ENCODE data around the gene DENND2D.
"Not testable (repeated sequence)": the region's sequence is repeated elsewhere in the genome, so short reads cannot be mapped to it uniquely, and the experiment has no call there.

The DENND2D gene

DNA sequence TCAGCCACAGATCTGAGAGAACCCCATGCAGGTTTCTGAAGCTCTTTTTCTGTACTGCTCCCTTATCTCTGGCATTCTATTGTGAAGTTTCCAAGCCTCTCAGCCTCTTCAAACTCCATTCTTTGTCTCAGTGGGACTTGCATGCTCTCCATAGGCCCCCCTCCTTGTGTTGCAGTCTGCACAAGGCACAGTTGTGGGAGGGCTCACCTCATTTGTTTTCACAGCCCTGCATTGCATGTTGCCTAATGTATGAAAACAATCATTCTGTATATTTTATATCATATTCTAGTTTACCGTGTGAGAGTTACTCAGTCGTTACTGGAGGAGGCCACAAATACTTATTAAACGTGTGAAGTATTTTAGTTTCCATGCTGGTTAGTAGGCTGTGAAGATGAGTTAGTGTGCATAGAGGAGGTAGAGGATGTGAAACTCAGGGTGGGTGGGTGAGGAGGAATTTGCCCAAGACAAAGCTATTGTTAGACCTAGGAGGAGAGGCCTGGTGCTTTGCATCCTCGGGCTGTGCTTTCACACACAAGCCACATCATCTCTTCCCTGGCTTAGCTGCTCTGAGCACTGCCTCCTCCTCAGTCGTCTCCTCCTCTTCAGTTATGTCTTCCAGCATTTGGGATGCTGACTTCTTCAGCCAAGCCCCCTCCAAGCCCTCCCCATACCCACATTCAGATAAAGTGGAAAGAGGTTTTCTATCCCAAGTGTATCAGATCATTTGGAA, 19.3 kb upstream of the DENND2D start (continued):
- no peak for TF ChIP-seq CSDC2 (CRISPR knock-in tag; IDR thresholded peaks at IDR 0.05)

DNA sequence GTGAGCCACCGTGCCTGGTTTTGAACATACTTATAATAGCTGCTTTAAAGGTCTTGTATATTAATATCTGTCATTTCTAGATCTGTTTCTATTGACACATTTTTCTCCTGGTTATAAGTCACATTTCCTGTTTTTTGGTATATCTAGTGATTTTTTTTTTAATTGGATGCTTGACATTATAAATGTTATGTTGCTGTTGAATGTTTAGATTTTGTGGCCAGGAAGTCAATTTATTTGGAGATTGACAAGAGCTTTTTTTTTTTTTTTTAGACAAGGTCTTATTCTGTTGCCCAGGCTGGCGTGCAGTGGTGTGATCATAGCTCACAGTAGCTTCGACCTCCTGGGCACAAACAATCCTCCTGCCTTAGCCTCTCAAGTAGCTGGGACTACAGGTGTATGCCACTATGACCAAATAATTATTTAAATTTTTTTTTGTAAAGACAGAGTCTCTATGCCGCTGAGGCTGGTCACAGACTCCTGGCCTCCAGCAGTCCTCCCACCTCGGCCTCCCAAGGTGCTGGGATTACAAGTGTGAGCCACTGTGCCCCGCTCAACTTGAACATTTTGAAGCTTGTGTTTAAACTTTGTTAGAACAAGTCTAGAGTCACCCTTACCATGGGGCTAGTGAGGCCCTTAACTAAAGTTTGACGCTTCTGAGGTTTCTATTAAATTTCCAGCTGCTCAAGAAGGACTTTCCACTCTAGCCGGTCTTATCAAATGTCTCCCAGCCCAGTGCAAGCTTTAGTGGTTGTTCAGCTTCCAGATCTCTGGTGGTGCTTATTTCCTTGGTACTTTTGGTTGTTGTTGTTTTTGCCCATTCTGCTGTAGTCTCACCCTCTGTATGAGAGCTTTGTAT, 18.5 kb upstream of the DENND2D start:
- TF ChIP-seq ZC3H10 (CRISPR knock-in tag; IDR thresholded peaks at IDR 0.05) = no peak
- no peak for ATAC-seq

DNA sequence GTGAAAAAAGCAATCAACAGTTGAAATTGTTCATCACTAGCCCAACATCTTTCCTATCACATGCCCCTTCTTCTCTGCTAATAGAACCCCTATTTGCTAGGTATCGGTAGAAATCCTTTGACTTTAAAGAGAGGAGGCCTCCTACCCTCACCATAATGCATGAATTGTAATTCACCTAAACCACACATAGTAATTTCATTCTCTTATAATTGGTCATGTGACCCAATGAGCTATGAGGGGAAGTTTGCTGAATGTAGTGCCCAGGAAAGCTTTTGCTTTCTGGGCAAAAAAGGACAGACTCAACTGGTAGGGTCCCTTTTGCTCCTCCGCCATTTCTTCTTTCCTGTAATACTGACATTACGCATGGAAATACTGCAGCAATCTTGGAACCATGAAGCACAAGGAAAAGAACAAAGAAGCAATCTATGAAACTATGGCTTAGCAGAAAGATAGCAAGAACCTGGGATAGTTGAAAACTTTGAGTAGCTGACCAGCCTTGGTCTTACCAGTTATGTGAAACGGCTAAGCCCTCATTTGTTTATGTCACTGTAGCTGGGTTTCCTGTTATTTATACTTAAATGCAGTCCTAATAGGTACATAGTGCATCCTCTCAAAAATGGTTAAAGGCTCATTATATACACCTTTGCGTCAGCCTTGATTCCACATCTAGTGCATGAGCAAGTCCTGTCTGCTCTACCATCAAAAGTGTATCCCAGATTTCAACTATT, 16.9 kb upstream of the DENND2D start:
- ATAC-seq = no peak
- TF ChIP-seq SNAI2 (CRISPR knock-in tag; IDR thresholded peaks at IDR 0.05) (no peak), ZC3H10 (CRISPR knock-in tag; IDR thresholded peaks at IDR 0.05) (no peak), ZNF8 (CRISPR knock-in tag; IDR thresholded peaks at IDR 0.05) (no peak), GLIS3 (CRISPR knock-in tag; IDR thresholded peaks at IDR 0.05) (no peak), BACH2 (CRISPR knock-in tag; IDR thresholded peaks at IDR 0.05; ENCODE audit: borderline replicate concordance) (no peak), TOX (CRISPR knock-in tag; IDR thresholded peaks at IDR 0.05; ENCODE audit: borderline replicate concordance) (no peak), ZNF70 (CRISPR knock-in tag; IDR thresholded peaks at IDR 0.05) (no peak), ZFP30 (CRISPR knock-in tag; IDR thresholded peaks at IDR 0.05) (no peak), PPARA (CRISPR knock-in tag; IDR thresholded peaks at IDR 0.05; ENCODE audit: borderline replicate concordance) (no peak), ZFP3 (CRISPR knock-in tag; IDR thresholded peaks at IDR 0.05) (no peak), RARB (CRISPR knock-in tag; IDR thresholded peaks at IDR 0.05) (no peak)
- TF ChIP-seq, protein P1, sequence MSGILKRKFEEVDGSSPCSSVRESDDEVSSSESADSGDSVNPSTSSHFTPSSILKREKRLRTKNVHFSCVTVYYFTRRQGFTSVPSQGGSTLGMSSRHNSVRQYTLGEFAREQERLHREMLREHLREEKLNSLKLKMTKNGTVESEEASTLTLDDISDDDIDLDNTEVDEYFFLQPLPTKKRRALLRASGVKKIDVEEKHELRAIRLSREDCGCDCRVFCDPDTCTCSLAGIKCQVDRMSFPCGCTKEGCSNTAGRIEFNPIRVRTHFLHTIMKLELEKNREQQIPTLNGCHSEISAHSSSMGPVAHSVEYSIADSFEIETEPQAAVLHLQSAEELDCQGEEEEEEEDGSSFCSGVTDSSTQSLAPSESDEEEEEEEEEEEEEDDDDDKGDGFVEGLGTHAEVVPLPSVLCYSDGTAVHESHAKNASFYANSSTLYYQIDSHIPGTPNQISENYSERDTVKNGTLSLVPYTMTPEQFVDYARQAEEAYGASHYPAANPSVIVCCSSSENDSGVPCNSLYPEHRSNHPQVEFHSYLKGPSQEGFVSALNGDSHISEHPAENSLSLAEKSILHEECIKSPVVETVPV (CRISPR knock-in tag; IDR thresholded peaks at IDR 0.05) = no peak

DNA sequence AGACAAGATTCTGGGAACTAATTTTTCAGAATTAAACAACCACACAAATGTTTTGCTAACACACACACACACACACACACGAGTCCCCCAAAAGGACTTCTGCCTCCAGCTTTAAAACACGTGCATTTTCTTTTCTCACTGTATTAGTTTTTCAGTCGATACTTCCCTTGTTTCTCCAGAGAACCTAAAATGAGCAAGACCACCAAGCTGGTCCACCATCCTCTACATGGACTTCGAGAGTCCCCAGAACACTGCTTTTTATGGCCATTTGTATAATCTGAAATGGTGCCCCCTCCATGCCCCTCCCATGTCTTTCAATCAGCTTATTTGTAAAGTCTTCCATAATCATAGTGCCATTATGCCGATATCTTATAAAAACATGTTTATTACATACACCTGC, 16.3 kb upstream of the DENND2D start:
- TF ChIP-seq PPARA (CRISPR knock-in tag; IDR thresholded peaks at IDR 0.05; ENCODE audit: borderline replicate concordance) (no peak), ZNF8 (CRISPR knock-in tag; IDR thresholded peaks at IDR 0.05) (no peak), ZC3H10 (CRISPR knock-in tag; IDR thresholded peaks at IDR 0.05) (no peak), TOX (CRISPR knock-in tag; IDR thresholded peaks at IDR 0.05; ENCODE audit: borderline replicate concordance) (no peak), ESRRG (CRISPR knock-in tag; IDR thresholded peaks at IDR 0.05) (no peak), CSDC2 (CRISPR knock-in tag; IDR thresholded peaks at IDR 0.05) (no peak), ZNF565 (CRISPR knock-in tag; conservative IDR thresholded peaks at IDR 0.05; ENCODE audit: low read depth) (no peak), ZNF70 (CRISPR knock-in tag; IDR thresholded peaks at IDR 0.05) (no peak)
- TF ChIP-seq, protein P1 (CRISPR knock-in tag; IDR thresholded peaks at IDR 0.05) = no peak
- TF ChIP-seq, protein P2, sequence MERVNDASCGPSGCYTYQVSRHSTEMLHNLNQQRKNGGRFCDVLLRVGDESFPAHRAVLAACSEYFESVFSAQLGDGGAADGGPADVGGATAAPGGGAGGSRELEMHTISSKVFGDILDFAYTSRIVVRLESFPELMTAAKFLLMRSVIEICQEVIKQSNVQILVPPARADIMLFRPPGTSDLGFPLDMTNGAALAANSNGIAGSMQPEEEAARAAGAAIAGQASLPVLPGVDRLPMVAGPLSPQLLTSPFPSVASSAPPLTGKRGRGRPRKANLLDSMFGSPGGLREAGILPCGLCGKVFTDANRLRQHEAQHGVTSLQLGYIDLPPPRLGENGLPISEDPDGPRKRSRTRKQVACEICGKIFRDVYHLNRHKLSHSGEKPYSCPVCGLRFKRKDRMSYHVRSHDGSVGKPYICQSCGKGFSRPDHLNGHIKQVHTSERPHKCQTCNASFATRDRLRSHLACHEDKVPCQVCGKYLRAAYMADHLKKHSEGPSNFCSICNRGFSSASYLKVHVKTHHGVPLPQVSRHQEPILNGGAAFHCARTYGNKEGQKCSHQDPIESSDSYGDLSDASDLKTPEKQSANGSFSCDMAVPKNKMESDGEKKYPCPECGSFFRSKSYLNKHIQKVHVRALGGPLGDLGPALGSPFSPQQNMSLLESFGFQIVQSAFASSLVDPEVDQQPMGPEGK (CRISPR knock-in tag; IDR thresholded peaks at IDR 0.05; ENCODE audit: borderline replicate concordance) = no peak
- ATAC-seq = no peak

DNA sequence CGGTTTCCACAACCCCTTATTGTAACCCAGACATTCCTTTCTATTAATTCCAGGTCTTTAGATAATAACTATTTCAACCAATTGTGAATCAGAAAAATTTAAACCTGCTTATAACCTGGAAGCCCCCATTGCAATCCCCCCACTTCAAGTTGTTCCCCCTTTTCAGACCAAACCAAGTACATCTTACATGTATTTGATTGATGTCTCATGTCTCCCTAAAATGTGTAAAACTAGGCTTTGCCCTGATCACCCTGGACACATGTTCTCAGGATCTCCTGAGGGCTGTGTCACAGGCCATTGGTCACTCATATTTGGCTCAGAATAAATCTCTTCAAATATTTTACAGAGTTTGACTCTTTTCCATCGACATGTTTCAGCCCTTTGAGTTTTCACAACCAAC, 14.8 kb upstream of the DENND2D start:
- not testable (repeated sequence) for ATAC-seq

DNA sequence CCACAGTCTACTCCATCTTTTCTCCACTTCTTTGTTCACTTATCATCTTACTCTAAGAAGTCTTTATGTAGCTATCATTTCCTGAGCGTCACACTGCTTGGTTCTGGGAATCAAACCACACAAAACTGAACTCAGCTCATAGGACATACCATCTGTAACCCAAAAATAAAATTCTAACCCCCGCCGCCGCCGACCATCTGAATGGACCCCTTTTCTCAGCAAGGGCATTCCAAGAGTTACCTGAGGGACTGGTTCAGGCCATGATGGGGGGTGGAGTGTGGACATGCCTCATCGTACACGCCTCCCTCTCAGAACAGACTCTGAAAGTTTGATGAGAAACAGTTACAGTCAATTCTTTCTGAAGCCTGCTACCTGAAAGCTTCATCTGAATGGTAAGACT, 14.4 kb upstream of the DENND2D start:
- ATAC-seq = no peak
- no peak for TF ChIP-seq OSR1 (CRISPR knock-in tag; IDR thresholded peaks at IDR 0.05)
- TF ChIP-seq, protein P3, sequence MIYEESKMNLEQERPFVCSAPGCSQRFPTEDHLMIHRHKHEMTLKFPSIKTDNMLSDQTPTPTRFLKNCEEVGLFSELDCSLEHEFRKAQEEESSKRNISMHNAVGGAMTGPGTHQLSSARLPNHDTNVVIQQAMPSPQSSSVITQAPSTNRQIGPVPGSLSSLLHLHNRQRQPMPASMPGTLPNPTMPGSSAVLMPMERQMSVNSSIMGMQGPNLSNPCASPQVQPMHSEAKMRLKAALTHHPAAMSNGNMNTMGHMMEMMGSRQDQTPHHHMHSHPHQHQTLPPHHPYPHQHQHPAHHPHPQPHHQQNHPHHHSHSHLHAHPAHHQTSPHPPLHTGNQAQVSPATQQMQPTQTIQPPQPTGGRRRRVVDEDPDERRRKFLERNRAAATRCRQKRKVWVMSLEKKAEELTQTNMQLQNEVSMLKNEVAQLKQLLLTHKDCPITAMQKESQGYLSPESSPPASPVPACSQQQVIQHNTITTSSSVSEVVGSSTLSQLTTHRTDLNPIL (CRISPR knock-in tag; IDR thresholded peaks at IDR 0.05; ENCODE audit: low read depth) = no peak
- no peak for TF ChIP-seq BACH2 (CRISPR knock-in tag; IDR thresholded peaks at IDR 0.05; ENCODE audit: borderline replicate concordance)
- TF ChIP-seq ZNF8 (CRISPR knock-in tag; IDR thresholded peaks at IDR 0.05) = no peak
- no peak for TF ChIP-seq ARNTL (CRISPR knock-in tag; IDR thresholded peaks at IDR 0.05; ENCODE audit: borderline replicate concordance, low read depth)
- TF ChIP-seq, protein P4, sequence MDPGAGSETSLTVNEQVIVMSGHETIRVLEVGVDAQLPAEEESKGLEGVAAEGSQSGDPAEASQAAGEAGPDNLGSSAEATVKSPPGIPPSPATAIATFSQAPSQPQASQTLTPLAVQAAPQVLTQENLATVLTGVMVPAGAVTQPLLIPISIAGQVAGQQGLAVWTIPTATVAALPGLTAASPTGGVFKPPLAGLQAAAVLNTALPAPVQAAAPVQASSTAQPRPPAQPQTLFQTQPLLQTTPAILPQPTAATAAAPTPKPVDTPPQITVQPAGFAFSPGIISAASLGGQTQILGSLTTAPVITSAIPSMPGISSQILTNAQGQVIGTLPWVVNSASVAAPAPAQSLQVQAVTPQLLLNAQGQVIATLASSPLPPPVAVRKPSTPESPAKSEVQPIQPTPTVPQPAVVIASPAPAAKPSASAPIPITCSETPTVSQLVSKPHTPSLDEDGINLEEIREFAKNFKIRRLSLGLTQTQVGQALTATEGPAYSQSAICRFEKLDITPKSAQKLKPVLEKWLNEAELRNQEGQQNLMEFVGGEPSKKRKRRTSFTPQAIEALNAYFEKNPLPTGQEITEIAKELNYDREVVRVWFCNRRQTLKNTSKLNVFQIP (CRISPR knock-in tag; IDR thresholded peaks at IDR 0.05; ENCODE audit: borderline replicate concordance, low read depth) = no peak
- TF ChIP-seq TCF4 (CRISPR knock-in tag; IDR thresholded peaks at IDR 0.05; ENCODE audit: borderline replicate concordance) = no peak
- no peak for TF ChIP-seq PPARA (CRISPR knock-in tag; IDR thresholded peaks at IDR 0.05; ENCODE audit: borderline replicate concordance)
- TF ChIP-seq ZNF565 (CRISPR knock-in tag; conservative IDR thresholded peaks at IDR 0.05; ENCODE audit: low read depth) = no peak
